Right atrium auricular region (tissue), 2 donors: ENCODE measurements around the gene HDAC7. TPM values are rescaled to one million over a fixed set of nuclear protein-coding genes. Genes with fewer than 3 reads are reported as not detected.

Experiments used
- DNase-seq: peaks from one replicate; pipeline ENCODE4 v3.0.0-alpha.2; 2019; ENCODE audit warnings: low spot score
- H3K27ac ChIP-seq, 2 donors: fragments of 200-600 bp; sonication (generic); 1 replicate in 1 of 2; 2 replicates in 1 of 2; pipeline ENCODE4 v1.5.1; 2016 to 2019
- H3K27me3 ChIP-seq, 2 donors: fragments of 200-600 bp; sonication (generic); one replicate each; pipeline versions ENCODE4 v1.5.1 to v1.6.0; 2017 to 2019
- H3K36me3 ChIP-seq: fragments of 200-600 bp; sonication (generic); one replicate; pipeline ENCODE4 v1.5.1; 2016
- H3K4me1 ChIP-seq, 2 donors: fragments of 200-600 bp; sonication (generic); one replicate each; pipeline versions ENCODE4 v1.5.1 to v1.6.0; 2017 to 2019
- H3K4me3 ChIP-seq, 2 donors: fragments of 200-600 bp; sonication (generic); 1 replicate in 1 of 2; 2 replicates in 1 of 2; pipeline ENCODE4 v1.5.1; 2017 to 2019; ENCODE audit warnings: mild to moderate bottlenecking in 1 of 2, moderate library complexity in 1 of 2
- H3K9me3 ChIP-seq, 2 donors: fragments of 200-600 bp; sonication (generic); one replicate each; pipeline ENCODE4 v1.5.1; 2019
- CTCF ChIP-seq, 2 donors: fragments of 200-600 bp; sonication (generic); IDR thresholded peaks; one replicate each; pipeline ENCODE4 v1.5.1; 2019; ENCODE audit warnings: antibody characterized with exemption in 2 of 2
- total RNA-seq, 2 donors: library from RNA; depleted of rRNA; stranded (reverse); fragments of >200 nt; gene quantifications; one replicate each; pipeline ENCODE4 v1.1.0, GENCODE V29; 2016

Gene HDAC7
- total RNA-seq, 2 donors from 2014 or later: 33.4 to 60.2 TPM

- Histone ChIP-seq H3K4me1 (peaks cover 0 to 65% of the 10 kb centered on the region in 2 donors), H3K9me3 (no peaks in the 10 kb centered on the region), H3K4me3 (no peak overlapping the region), H3K27ac (no peak overlapping the region), H3K36me3 (no peaks in the 10 kb centered on the region), H3K27me3 (no peaks in the 10 kb centered on the region)
- DNase-seq: no peak
- no peak for TF ChIP-seq CTCF (IDR thresholded peaks at IDR 0.05)
Observed at GRCh38 chr12:47772094-47772660, 47.5 kb downstream of the HDAC7 start.

DNA sequence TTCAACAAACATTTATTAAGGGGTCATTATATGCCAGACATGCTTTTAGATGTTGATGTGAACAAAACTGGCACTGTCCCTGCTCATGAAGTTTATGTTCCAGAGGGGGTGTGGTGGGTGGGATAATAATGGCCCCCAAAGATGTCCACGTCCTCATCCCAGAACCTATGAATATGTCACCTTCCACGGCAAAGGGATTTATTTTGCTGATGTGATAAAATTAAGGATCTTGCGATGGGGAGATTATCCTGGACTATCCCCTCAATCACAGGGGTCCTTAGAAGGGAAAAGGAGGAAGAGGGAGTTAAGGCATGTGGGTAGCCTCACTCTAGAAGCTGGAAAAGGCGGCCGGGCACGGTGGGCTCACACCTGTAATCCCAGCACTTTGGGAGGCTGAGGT is 48.4 kb downstream of the HDAC7 start:
- TF ChIP-seq CTCF (IDR thresholded peaks at IDR 0.05): no peak
- no peaks in the 10 kb centered on the region for H3K27me3 ChIP-seq
- H3K36me3 ChIP-seq: no peaks in the 10 kb centered on the region
- H3K9me3 ChIP-seq: no peaks in the 10 kb centered on the region
- no peak overlapping the region for H3K27ac ChIP-seq
- no peak for DNase-seq
- no peak overlapping the region for H3K4me3 ChIP-seq
- H3K4me1 ChIP-seq: peaks cover 0 to 59% of the 10 kb centered on the region in 2 donors

DNA sequence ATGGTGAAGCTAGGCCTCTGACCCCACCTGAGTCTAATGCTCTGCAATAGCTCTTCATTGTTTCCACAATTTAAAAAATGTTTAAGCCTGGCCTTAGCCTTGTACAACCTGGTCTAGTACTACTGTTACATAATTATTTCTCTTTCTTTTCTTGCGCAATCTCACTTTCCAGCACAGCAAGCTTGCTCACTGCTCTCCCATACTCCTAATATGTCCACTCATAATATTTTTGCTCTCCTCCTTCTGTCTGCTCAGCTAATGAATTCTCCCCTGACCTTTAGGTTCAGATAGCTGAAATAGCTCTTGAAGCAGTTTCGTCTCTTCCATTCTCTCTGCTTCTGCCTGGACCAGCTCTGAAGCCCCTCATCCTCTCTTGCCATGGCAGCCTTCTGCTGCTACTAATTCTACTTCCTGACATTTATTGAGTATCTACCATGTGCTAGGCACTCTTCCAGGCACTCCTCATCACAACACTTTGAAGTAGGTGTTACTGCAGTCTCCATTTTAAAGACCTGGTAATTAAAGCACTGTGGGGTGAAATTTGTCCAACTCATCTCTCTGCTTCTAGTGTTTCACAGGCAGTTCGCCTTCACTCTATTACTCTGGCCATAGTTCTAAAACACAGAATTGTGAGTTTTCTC is 49.5 kb downstream of the HDAC7 start:
- H3K4me3 ChIP-seq: no peak overlapping the region
- H3K36me3 ChIP-seq: no peaks in the 10 kb centered on the region
- peaks cover 0 to 58% of the 10 kb centered on the region in 2 donors for H3K4me1 ChIP-seq
- peak overlapping the region in 1 of 2 donors; percentile 42 for H3K27ac ChIP-seq
- H3K27me3 ChIP-seq: no peaks in the 10 kb centered on the region
- TF ChIP-seq CTCF (IDR thresholded peaks at IDR 0.05): no peak
- H3K9me3 ChIP-seq: no peaks in the 10 kb centered on the region
- DNase-seq: no peak

DNA sequence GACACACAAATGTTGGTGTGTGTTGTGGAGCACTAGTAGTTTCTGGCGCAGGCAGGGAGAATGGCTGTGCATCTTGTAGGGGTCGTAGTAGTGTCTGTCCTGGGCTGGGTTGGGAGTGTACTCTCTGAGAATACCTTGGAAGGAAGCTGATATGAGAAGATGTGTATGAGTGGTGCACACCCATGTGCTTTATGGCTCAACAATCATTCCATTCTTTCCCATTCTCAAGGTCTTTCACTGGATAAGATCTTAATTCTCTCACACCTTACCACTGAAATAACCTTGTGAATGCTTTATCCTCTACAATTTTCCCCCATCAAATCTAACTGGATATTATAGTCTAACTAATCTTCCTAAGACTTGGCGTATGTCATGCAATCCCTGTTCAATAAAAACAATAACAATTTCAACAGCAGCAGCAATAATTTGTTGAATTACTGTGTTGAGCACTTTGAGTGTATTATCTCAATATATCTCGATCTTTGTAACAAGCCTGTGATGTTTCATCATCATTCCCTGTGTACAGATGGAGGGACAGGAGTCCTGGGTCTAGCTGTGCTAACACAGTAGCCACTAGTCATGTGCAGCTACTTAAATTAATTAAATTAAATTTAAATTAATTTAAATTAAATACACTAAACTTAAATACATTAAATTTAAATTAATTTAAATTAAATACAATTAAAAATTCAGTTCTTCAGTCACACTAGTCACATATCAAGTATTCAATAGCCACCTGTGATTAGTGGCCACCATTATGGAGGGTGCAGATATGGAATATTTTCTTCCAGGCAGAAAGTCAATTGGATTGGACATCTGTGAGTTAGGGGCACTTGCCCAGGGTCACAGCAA is 50.2 kb downstream of the HDAC7 start:
- no peaks in the 10 kb centered on the region for H3K27me3 ChIP-seq
- no peak for TF ChIP-seq CTCF (IDR thresholded peaks at IDR 0.05)
- H3K9me3 ChIP-seq: no peaks in the 10 kb centered on the region
- no peak overlapping the region for H3K27ac ChIP-seq
- H3K4me1 ChIP-seq: peaks cover 0 to 52% of the 10 kb centered on the region in 2 donors
- no peaks in the 10 kb centered on the region for H3K36me3 ChIP-seq
- H3K4me3 ChIP-seq: no peak overlapping the region
- DNase-seq: no peak

DNA sequence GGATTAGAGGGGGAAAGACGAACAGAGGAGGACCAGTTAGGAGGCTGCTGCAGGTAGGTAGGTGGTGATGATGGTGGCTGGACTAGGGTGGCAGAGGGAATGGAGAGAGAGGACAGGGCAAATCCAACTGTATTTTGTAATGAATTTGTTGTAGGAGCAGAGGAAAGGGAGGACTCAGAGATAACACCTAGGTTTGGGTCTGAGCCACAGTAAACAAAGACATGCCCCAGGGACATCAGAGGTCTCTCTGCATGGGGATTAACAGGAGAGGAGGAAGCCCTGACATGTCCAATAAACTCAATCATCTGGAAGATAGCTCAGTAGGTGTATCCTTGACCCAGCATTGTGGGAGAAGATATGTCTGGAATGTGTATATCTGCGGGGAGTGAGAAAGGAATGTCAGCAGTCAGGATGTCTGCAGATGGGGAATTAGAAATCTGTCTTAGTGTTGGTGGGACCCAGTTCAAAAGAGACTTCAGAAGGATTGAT is 51.3 kb downstream of the HDAC7 start:
- Histone ChIP-seq H3K36me3 (no peaks in the 10 kb centered on the region), H3K27ac (no peak overlapping the region), H3K9me3 (no peaks in the 10 kb centered on the region), H3K4me1 (peaks cover 0 to 51% of the 10 kb centered on the region in 2 donors), H3K4me3 (no peak overlapping the region), H3K27me3 (no peaks in the 10 kb centered on the region)
- no peak for TF ChIP-seq CTCF (IDR thresholded peaks at IDR 0.05)
- no peak for DNase-seq
